Measurements from ENCODE around the gene TPX2. TPM values are rescaled to one million over a fixed set of nuclear protein-coding genes. Genes with fewer than 3 reads are reported as not detected.

Gene TPX2
- total RNA-seq, 2 experiments from 2014 or later: 112 to 113 TPM

- Mint-ChIP-seq H3K36me3 (ENCODE audit: low read depth) (peaks cover 90% of the 10 kb centered on the region), H3K4me1 (ENCODE audit: low read depth) (peaks cover 91% of the 10 kb centered on the region), H3K27ac (peak overlapping the region; percentile 83), H3K4me3 (no peak overlapping the region), H3K27me3 (no peaks in the 10 kb centered on the region), H3K9me3 (no peaks in the 10 kb centered on the region)
- ChIA-PET CTCF (interaction anchor here (1.1 to 5.6 kb wide), 3 partner anchors 13 to 48 kb away, joined by 3 to 27 read pairs (median 6); partner anchors contain the start of gene BCL2L1), POLR2A (interaction anchor here (1.4 to 4.5 kb wide), 3 partner anchors 10 to 16 kb away, joined by 3 to 27 read pairs (median 5); partner anchors contain the start of gene BCL2L1)
- intact Hi-C loops (cut with micrococcal nuclease): no loop called here
- ATAC-seq (no peak), DNase-seq (no peak)
- no peak for TF ChIP-seq CTCF (IDR thresholded peaks at IDR 0.05)
These were observed 28.5 kb upstream of the TPX2 start for GRCh38 chr20:31710423-31711108.

GRCh38 chr20:31711179-31712111 lies 27.6 kb upstream of the TPX2 start:
- H3K4me1 Mint-ChIP-seq (ENCODE audit: low read depth): peaks cover 89% of the 10 kb centered on the region
- intact Hi-C loops (cut with micrococcal nuclease): no loop called here
- DNase-seq: no peak
- peak overlapping the region; percentile 42 for H3K4me3 Mint-ChIP-seq
- H3K27ac Mint-ChIP-seq: peak overlapping the region; percentile 83
- H3K36me3 Mint-ChIP-seq (ENCODE audit: low read depth): peaks cover 90% of the 10 kb centered on the region
- no peak for TF ChIP-seq CTCF (IDR thresholded peaks at IDR 0.05)
- H3K27me3 Mint-ChIP-seq: no peaks in the 10 kb centered on the region
- no peak for ATAC-seq
- H3K9me3 Mint-ChIP-seq: no peaks in the 10 kb centered on the region
- CTCF ChIA-PET: interaction anchor here (0.6 to 5.6 kb wide), 4 partner anchors 12 to 49 kb away, joined by 3 to 27 read pairs (median 4); partner anchors contain the start of gene BCL2L1
- POLR2A ChIA-PET: interaction anchor here (1.4 to 4.5 kb wide), 3 partner anchors 11 to 17 kb away, joined by 3 to 27 read pairs (median 5); partner anchors contain the start of gene BCL2L1

GRCh38 chr20:31712112-31712553 lies 27.0 kb upstream of the TPX2 start:
- POLR2A ChIA-PET: interaction anchor here (0.7 to 4.5 kb wide), 4 partner anchors 10 to 51 kb away, joined by 3 to 27 read pairs (median 4); partner anchors contain the start of gene BCL2L1
- Mint-ChIP-seq H3K4me3 (peak overlapping the region; percentile 42), H3K27ac (peak overlapping the region; percentile 97), H3K27me3 (no peaks in the 10 kb centered on the region), H3K36me3 (ENCODE audit: low read depth) (peaks cover 90% of the 10 kb centered on the region), H3K4me1 (ENCODE audit: low read depth) (peaks cover 89% of the 10 kb centered on the region), H3K9me3 (no peaks in the 10 kb centered on the region)
- CTCF ChIA-PET: interaction anchor here (0.6 to 5.6 kb wide), 4 partner anchors 12 to 78 kb away, joined by 3 to 27 read pairs (median 6); partner anchors contain the start of gene BCL2L1
- intact Hi-C loops (cut with micrococcal nuclease): no loop called here
- DNase-seq (no peak), ATAC-seq (no peak)
- no peak for TF ChIP-seq CTCF (IDR thresholded peaks at IDR 0.05)

GRCh38 chr20:31712564-31713311 lies 26.4 kb upstream of the TPX2 start:
- DNase-seq (no peak), ATAC-seq (no peak)

More at GRCh38 chr20:31712564-31713311, 26.4 kb upstream of the TPX2 start:
- TF ChIP-seq CTCF (IDR thresholded peaks at IDR 0.05): no peak
- no peaks in the 10 kb centered on the region for H3K27me3 Mint-ChIP-seq
- peaks cover 89% of the 10 kb centered on the region for H3K4me1 Mint-ChIP-seq (ENCODE audit: low read depth)
- peak overlapping the region; percentile 97 for H3K27ac Mint-ChIP-seq
- ChIA-PET POLR2A (interaction anchor here (0.6 to 4.5 kb wide), 4 partner anchors 9 to 51 kb away, joined by 3 to 27 read pairs (median 3); partner anchors contain the start of gene BCL2L1), CTCF (interaction anchor here (0.6 to 5.6 kb wide), 5 partner anchors 11 to 100 kb away, joined by 3 to 27 read pairs (median 6); partner anchors contain the start of gene BCL2L1)
- no peaks in the 10 kb centered on the region for H3K9me3 Mint-ChIP-seq
- peak overlapping the region; percentile 97 for H3K4me3 Mint-ChIP-seq
- H3K36me3 Mint-ChIP-seq (ENCODE audit: low read depth): peaks cover 90% of the 10 kb centered on the region
- intact Hi-C loops (cut with micrococcal nuclease): no loop called here
